ENCODE data around the gene NUMBL. TPM values are rescaled to one million over a fixed set of nuclear protein-coding genes. Genes with fewer than 3 reads are reported as not detected.

NUMBL gene
- total RNA-seq, 4 donors from 2014 or later = 38.2 to 143 (median 45.3) TPM

DNA sequence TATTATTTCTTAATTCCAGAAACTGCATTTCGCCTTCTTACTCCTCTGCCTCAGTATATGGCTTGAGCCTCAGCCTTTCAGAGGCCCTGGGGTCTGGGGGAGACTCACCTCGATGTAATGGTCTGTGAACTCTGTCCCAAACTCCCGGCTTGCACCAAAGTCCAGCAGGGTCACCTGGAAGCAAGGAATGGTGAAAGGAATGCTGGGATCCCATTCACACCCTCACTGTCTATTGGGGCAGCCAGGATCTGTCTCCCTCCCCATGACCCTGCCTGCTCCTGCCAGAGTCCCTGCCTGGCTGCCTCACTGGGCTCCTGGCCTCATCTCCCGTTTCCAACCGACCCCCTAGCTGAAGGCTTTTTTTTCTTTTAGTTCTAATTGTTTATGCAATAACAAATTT lies 5.4 kb upstream of the NUMBL start:
- ATAC-seq (ENCODE audit: low FRiP score) (no peak), DNase-seq (ENCODE audit: low spot score) (no peak)
- TF ChIP-seq, protein P1, sequence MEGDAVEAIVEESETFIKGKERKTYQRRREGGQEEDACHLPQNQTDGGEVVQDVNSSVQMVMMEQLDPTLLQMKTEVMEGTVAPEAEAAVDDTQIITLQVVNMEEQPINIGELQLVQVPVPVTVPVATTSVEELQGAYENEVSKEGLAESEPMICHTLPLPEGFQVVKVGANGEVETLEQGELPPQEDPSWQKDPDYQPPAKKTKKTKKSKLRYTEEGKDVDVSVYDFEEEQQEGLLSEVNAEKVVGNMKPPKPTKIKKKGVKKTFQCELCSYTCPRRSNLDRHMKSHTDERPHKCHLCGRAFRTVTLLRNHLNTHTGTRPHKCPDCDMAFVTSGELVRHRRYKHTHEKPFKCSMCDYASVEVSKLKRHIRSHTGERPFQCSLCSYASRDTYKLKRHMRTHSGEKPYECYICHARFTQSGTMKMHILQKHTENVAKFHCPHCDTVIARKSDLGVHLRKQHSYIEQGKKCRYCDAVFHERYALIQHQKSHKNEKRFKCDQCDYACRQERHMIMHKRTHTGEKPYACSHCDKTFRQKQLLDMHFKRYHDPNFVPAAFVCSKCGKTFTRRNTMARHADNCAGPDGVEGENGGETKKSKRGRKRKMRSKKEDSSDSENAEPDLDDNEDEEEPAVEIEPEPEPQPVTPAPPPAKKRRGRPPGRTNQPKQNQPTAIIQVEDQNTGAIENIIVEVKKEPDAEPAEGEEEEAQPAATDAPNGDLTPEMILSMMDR (IDR thresholded peaks at IDR 0.05) = no peak

DNA sequence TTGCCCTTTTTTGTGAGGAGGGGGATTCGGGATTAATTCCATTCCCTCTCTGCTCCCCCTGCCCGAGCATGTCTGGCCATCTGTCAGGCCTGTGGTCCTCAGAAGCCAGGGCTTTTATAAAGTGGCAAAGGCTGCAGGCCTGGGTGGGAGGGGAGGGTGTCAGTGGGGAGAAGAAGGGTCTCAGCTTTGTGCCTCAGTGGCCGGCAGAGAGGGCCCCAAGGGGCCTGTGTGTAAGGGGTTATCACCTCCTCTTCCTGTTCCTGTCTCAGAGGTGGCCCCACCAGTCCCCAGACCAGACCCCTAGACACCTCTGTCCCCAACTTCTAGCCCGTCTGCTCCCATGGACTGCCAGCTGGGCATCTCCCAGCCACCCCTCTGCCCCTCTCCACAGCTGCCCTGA lies 3.4 kb upstream of the NUMBL start:
- TF ChIP-seq, protein P1 (IDR thresholded peaks at IDR 0.05) = no peak
- ATAC-seq (ENCODE audit: low FRiP score) (no peak), DNase-seq (ENCODE audit: low spot score) (no peak)

DNA sequence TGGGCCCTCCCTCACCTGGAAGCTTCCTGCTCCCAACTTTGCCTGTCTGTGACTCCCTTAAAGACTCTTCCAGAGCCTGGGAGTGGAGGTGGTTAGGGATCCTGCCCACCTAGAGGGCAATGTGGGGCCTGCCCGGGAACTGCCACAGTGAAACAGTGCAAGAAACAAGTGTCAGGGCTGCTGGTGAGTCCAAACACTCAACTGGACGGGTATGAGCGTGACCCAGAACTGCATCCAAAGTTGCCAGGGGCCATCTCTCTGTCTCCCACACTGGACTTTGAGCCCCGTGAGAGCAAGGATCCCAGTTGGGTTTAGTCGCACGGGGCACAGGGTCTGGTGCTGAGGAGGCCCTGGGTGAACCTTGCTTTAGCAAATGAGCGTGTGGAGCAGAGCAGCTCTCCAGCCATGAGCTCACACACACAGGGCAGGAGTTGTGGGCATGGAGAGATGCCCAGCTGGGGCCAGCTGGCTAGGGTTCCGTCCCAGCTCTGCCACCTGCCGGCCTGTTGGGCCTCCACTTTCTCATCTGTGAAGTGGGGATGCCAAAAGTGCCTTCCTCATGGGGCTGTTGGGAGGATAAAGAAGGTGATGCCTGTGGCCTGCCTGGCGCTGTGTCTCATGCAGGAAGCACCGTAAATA lies 2.8 kb upstream of the NUMBL start:
- ATAC-seq (ENCODE audit: low FRiP score) = no peak
- TF ChIP-seq, protein P1 (IDR thresholded peaks at IDR 0.05) = no peak

DNA sequence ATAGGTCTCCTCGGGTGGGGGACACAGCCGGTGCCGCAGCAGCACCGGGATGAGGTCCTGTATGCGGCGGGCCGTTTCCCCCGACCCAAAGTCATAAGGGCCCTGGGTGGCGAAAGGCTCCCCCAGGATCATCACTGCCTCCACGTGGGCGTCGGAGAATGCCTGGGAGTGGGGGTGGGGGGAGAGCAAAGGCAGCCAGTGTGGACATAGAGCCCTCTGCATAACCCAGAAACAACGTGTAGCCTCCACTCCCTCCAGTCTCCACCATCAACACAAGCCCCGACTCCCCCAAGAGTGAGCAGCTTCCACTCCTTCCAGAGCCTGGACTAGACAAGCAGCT lies 1.7 kb upstream of the NUMBL start:
- no peak for DNase-seq (ENCODE audit: low spot score)
- TF ChIP-seq, protein P1 (IDR thresholded peaks at IDR 0.05) = no peak
- ATAC-seq (ENCODE audit: low FRiP score) = no peak

More for the DNA sequence above, 2.8 kb upstream of the NUMBL start:
- DNase-seq (ENCODE audit: low spot score) = no peak

DNA sequence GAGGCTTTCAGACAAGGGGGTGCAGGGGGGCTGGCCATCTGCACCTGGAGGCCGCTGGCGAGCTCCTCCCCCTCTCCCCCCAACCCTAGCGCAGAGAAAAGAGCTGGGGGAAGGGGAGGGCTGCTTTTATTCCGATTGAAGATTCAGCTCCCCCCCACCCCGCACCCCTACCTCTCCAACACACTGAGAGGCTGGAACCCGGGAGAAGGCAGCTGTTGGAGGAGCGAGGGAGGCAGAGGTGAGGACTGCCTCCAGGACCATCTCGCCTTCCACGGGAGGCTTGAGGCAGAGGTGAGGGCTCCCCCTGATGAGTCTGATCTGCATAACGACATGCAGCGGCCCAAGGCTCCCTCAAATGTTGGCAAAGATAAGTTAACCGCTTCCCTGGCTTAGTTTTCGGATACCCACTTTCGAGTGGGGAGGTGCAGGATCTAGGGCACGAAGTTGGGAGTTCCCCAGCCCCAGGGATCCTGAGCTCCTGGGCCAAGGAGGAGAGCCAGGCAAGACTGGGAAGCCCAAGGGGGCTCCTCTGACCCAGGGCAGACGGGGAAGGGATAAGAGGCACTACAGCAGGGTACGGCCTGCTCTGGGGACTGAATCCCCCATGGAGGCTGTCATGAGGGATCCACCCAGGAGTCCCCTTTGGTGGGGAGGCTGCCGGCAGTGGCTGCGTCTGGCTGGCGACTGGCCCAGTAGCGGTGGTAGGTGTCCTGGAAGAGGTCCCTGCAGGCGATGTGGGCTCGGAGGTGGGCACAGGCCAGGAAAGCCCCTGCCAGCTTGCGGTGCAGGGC lies 1.2 kb upstream of the NUMBL start:
- no peak for DNase-seq (ENCODE audit: low spot score)
- TF ChIP-seq, protein P1 (IDR thresholded peaks at IDR 0.05) = no peak

DNA sequence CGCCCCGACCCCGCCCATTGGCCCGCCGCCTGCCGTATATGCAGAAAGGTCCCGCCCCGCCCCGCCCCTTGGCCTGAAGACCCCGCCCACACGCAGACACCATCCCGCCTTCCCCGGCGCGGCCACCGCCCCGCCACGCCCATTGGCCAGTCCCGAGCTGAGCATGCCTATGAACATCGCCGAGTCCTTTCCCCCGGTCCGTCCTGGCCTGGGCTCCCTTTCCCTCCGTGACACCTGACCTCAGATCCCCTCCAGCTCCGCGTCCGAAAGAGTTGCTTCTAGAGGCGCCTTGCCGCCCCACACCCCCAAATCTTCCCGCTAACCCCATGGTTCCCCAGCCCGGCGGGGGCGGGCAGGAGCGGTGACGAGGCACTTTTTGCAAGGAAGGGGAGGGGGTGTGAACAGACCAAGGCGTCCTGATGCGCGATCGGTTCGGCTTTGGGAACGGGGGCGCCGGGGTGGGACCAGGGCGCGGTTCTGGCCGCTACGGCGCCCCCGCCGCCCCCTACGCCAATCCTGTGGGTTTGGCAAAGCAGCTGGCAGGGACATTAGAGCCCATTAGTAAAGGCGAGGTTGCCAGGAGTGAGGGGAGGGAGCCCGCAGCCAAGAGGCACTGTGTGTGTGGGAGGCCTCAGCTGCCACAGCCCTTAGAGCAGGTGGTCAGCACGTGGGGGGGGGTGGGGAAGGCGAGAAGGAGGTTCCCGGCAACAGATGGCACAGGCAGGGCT lies 406 bp upstream of the NUMBL start:
- peak; percentile 95 for DNase-seq (ENCODE audit: low spot score)
- ATAC-seq (ENCODE audit: low FRiP score) = peak; percentile 81
- TF ChIP-seq, protein P1 (IDR thresholded peaks at IDR 0.05) = no peak

More for the DNA sequence above, 1.2 kb upstream of the NUMBL start:
- ATAC-seq (ENCODE audit: low FRiP score) = peak; percentile 4

Measured in omental fat pad (tissue), 4 donors.